ENCODE measurements around the gene NAA15. TPM values are rescaled to one million over a fixed set of nuclear protein-coding genes. Genes with fewer than 3 reads are reported as not detected.
"Not testable (repeated sequence)": the region's sequence is repeated elsewhere in the genome, so short reads cannot be mapped to it uniquely, and the experiment has no call there.

NAA15 gene
- total RNA-seq, 1 donor from 2014 or later: 19.1 TPM

- DNase-seq (ENCODE audit: low read depth in 2 of 2): no peak
Measured at GRCh38 chr4:139297001-139297410, 4.3 kb upstream of the NAA15 start.

GRCh38 chr4:139299536-139299935 is 1.8 kb upstream of the NAA15 start:
- DNase-seq (ENCODE audit: low read depth in 2 of 2): no peak

- DNase-seq (ENCODE audit: low read depth in 2 of 2): peak in 1 of 2 donors; percentile 68
Measured at GRCh38 chr4:139300431-139301112, 733 bp upstream of the NAA15 start.

- peak in 1 of 2 donors; percentile 60 for DNase-seq (ENCODE audit: low read depth in 2 of 2)
Measured at GRCh38 chr4:139301821-139302611, 711 bp downstream of the NAA15 start, which contains the start of gene NDUFC1. NDUFC1 (minus strand) TSS chr4:139302477; CDS start chr4:139295798, 6,679 bp downstream.

- DNase-seq (ENCODE audit: low read depth in 2 of 2): no peak
Measured at GRCh38 chr4:139304920-139305319, 3.6 kb downstream of the NAA15 start.

- no peak for DNase-seq (ENCODE audit: low read depth in 2 of 2)
Measured at GRCh38 chr4:139311909-139312308, 10.6 kb downstream of the NAA15 start.

- DNase-seq (ENCODE audit: low read depth in 2 of 2): no peak
Measured at GRCh38 chr4:139312552-139313332, 11.4 kb downstream of the NAA15 start.

- not testable (repeated sequence) for DNase-seq (ENCODE audit: low read depth in 2 of 2)
Measured at GRCh38 chr4:139313414-139313813, 12.1 kb downstream of the NAA15 start.

- no peak for DNase-seq (ENCODE audit: low read depth in 2 of 2)
Measured at GRCh38 chr4:139314047-139314800, 12.9 kb downstream of the NAA15 start.

- no peak for DNase-seq (ENCODE audit: low read depth in 2 of 2)
Measured at GRCh38 chr4:139315221-139315675, 13.9 kb downstream of the NAA15 start.

GRCh38 chr4:139316733-139317132 is 15.4 kb downstream of the NAA15 start:
- DNase-seq (ENCODE audit: low read depth in 2 of 2): no peak

GRCh38 chr4:139317635-139318034 is 16.3 kb downstream of the NAA15 start:
- DNase-seq (ENCODE audit: low read depth in 2 of 2): no peak

GRCh38 chr4:139319571-139319970 is 18.3 kb downstream of the NAA15 start:
- DNase-seq (ENCODE audit: low read depth in 2 of 2): no peak

- DNase-seq (ENCODE audit: low read depth in 2 of 2): not testable (repeated sequence)
Measured at GRCh38 chr4:139322070-139322469, 20.8 kb downstream of the NAA15 start.

- not testable (repeated sequence) for DNase-seq (ENCODE audit: low read depth in 2 of 2)
Measured at GRCh38 chr4:139322541-139322940, 21.2 kb downstream of the NAA15 start.

- DNase-seq (ENCODE audit: low read depth in 2 of 2): no peak
Measured at GRCh38 chr4:139324620-139325019, 23.3 kb downstream of the NAA15 start.

GRCh38 chr4:139329665-139330200 is 28.4 kb downstream of the NAA15 start:
- DNase-seq (ENCODE audit: low read depth in 2 of 2): no peak

- no peak for DNase-seq (ENCODE audit: low read depth in 2 of 2)
Measured at GRCh38 chr4:139330283-139330682, 29.0 kb downstream of the NAA15 start.

- no peak for DNase-seq (ENCODE audit: low read depth in 2 of 2)
Measured at GRCh38 chr4:139331185-139331584, 29.9 kb downstream of the NAA15 start.

- DNase-seq (ENCODE audit: low read depth in 2 of 2): no peak
Measured at GRCh38 chr4:139333046-139333445, 31.7 kb downstream of the NAA15 start.

- no peak for DNase-seq (ENCODE audit: low read depth in 2 of 2)
Measured at GRCh38 chr4:139337612-139338011, 36.3 kb downstream of the NAA15 start.
